H1 (cell line): ENCODE measurements around the gene GLIS2. TPM values are rescaled to one million over a fixed set of nuclear protein-coding genes. Genes with fewer than 3 reads are reported as not detected.

Experiments used
- CTCF ChIA-PET: fragments of 300-600 bp; sonication (Branson Sonifier 250); formaldehyde crosslinking; loops from one replicate; lab custom pipeline; 2021; ENCODE audit not compliant: partially characterized antibody; lab: Charles Lee
- POLR2A ChIA-PET: fragments of 300-600 bp; sonication (Branson Sonifier 250); formaldehyde crosslinking; loops from one replicate; lab custom pipeline; 2021; ENCODE audit warnings: inconsistent platforms; ENCODE audit not compliant: partially characterized antibody; lab: Charles Lee
- DNase-seq, 2 experiments: peaks; one replicate each; pipeline versions ENCODE4 v3.0.0 to v3.0.0-alpha.2; 2010 to 2022; ENCODE audit warnings: low spot score in 2 of 2, low read depth in 1 of 2, mixed read lengths in 1 of 2
- FAIRE-seq: peaks from 2 replicates; lab custom pipeline; 2011; peaks lifted over from hg19 to GRCh38; lab: Jason Lieb, UNC
- H2AFZ ChIP-seq: 2 replicates; pipeline ENCODE4 v1.8.1; 2012; ENCODE audit warnings: low read length, inconsistent platforms
- H2AK5ac ChIP-seq: 2 replicates; pipeline ENCODE4 v1.6.1; 2013; ENCODE audit warnings: low read depth, low read length
- H2BK120ac ChIP-seq: replicated peaks from 2 replicates; pipeline ENCODE3; 2013; ENCODE audit warnings: low read depth, low read length, inconsistent platforms
- H2BK12ac ChIP-seq: 2 replicates; pipeline ENCODE4 v1.6.1; 2013; ENCODE audit warnings: low read depth, low read length
- H2BK15ac ChIP-seq: 2 replicates; pipeline ENCODE4 v1.6.1; 2013; ENCODE audit warnings: low read length
- H2BK20ac ChIP-seq: 2 replicates; pipeline ENCODE4 v1.6.1; 2013; ENCODE audit warnings: low read length
- H2BK5ac ChIP-seq: 2 replicates; pipeline ENCODE4 v1.6.1; 2013; ENCODE audit warnings: low read depth, low read length
- H3K14ac ChIP-seq: 2 replicates; pipeline ENCODE4 v1.6.1; 2013; ENCODE audit warnings: inconsistent platforms; ENCODE audit not compliant: insufficient read length
- H3K18ac ChIP-seq: 2 replicates; pipeline ENCODE4 v1.6.1; 2013; ENCODE audit warnings: low read length; ENCODE audit errors: extremely low read depth
- H3K23ac ChIP-seq: 2 replicates; pipeline ENCODE4 v1.6.1; 2013; ENCODE audit warnings: inconsistent platforms; ENCODE audit not compliant: insufficient read length
- H3K23me2 ChIP-seq: 2 replicates; pipeline ENCODE4 v1.6.1; 2013; ENCODE audit warnings: low read depth, low read length
- H3K27ac ChIP-seq: 2 replicates; pipeline ENCODE4 v1.6.1; 2011; ENCODE audit warnings: low read depth, low read length, inconsistent platforms
- H3K27me3 ChIP-seq, 4 experiments: replicated peaks in 1 of 4; 1 replicate in 1 of 4; 2 replicates in 3 of 4; pipeline versions ENCODE4 v1.6.1 to v1.8.1; 2011 to 2013; ENCODE audit warnings: low read length in 3 of 4, mild to moderate bottlenecking in 3 of 4, inconsistent platforms in 2 of 4, mixed read lengths in 2 of 4, moderate library complexity in 1 of 4; ENCODE audit not compliant: control insufficient read depth in 3 of 4, insufficient read depth in 3 of 4; ENCODE audit errors: extremely low read depth in 1 of 4
- H3K36me3 ChIP-seq, 4 experiments: 2 replicates each; pipeline versions ENCODE4 v1.6.1 to v1.8.1; 2011 to 2013; ENCODE audit warnings: mild to moderate bottlenecking in 4 of 4, low read length in 3 of 4, moderate library complexity in 2 of 4, control low read depth in 1 of 4, inconsistent platforms in 1 of 4; ENCODE audit not compliant: insufficient read depth in 4 of 4, control insufficient read depth in 2 of 4
- H3K4ac ChIP-seq: replicated peaks from 2 replicates; pipeline ENCODE3; 2013; ENCODE audit warnings: low read length, low read depth, mixed read lengths, inconsistent platforms; ENCODE audit not compliant: insufficient read length
- H3K4me1 ChIP-seq, 4 experiments: replicated peaks in 1 of 4; 1 replicate in 1 of 4; 2 replicates in 3 of 4; pipeline versions ENCODE4 v1.6.1 to v1.8.1; 2011 to 2013; ENCODE audit warnings: low read length in 3 of 4, inconsistent platforms in 2 of 4, mixed read lengths in 1 of 4; ENCODE audit not compliant: insufficient read depth in 4 of 4, control insufficient read depth in 3 of 4
- H3K4me2 ChIP-seq, 2 experiments: 2 replicates each; pipeline versions ENCODE4 v1.6.1 to v1.8.1; 2011 to 2013; ENCODE audit warnings: low read depth in 2 of 2, low read length in 2 of 2, control low read depth in 1 of 2, inconsistent platforms in 1 of 2, mild to moderate bottlenecking in 1 of 2; ENCODE audit not compliant: insufficient read depth in 1 of 2
- H3K4me3 ChIP-seq, 4 experiments: fragments of 200-600, 300-600 bp in 1 of 4; sonication (generic), shearing (Covaris generic), sonication (Bioruptor Twin) in 1 of 4; 2 replicates each; pipeline versions ENCODE4 v1.5.1 to v1.8.1; 2011 to 2016; ENCODE audit warnings: low read length in 4 of 4, low read depth in 3 of 4, control low read depth in 2 of 4, inconsistent platforms in 2 of 4, mild to moderate bottlenecking in 2 of 4, mixed read lengths in 1 of 4, moderate library complexity in 1 of 4; ENCODE audit not compliant: insufficient read depth in 2 of 4; ENCODE audit errors: extremely low read depth in 1 of 4
- H3K56ac ChIP-seq: replicated peaks from 2 replicates; pipeline ENCODE3; 2013; ENCODE audit warnings: low read depth, mild to moderate bottlenecking, mixed read lengths, low read length, inconsistent platforms; ENCODE audit not compliant: insufficient read length
- H3K79me1 ChIP-seq: 2 replicates; pipeline ENCODE4 v1.6.1; 2013; ENCODE audit warnings: low read depth, low read length, control low read depth
- H3K79me2 ChIP-seq, 2 experiments: 2 replicates each; pipeline versions ENCODE4 v1.6.1 to v1.8.1; 2012 to 2013; ENCODE audit warnings: low read length in 2 of 2, mild to moderate bottlenecking in 2 of 2, inconsistent platforms in 1 of 2; ENCODE audit not compliant: insufficient read depth in 2 of 2, control insufficient read depth in 1 of 2
- H3K9ac ChIP-seq, 4 experiments: replicated peaks in 1 of 4; 1 replicate in 1 of 4; 2 replicates in 3 of 4; pipeline versions ENCODE4 v1.6.1 to v1.8.1; 2011 to 2013; ENCODE audit warnings: low read depth in 3 of 4, low read length in 3 of 4, control low read depth in 2 of 4, mild to moderate bottlenecking in 2 of 4, moderate library complexity in 2 of 4, inconsistent platforms in 1 of 4; ENCODE audit errors: extremely low read depth in 1 of 4
- H3K9me3 ChIP-seq, 2 experiments: 2 replicates each; pipeline versions ENCODE4 v1.6.1 to v1.8.1; 2012 to 2013; ENCODE audit warnings: mild to moderate bottlenecking in 2 of 2, moderate library complexity in 2 of 2, control low read depth in 1 of 2, inconsistent platforms in 1 of 2, low read depth in 1 of 2, low read length in 1 of 2, mixed read lengths in 1 of 2; ENCODE audit not compliant: insufficient read depth in 2 of 2
- H4K20me1 ChIP-seq, 2 experiments: replicated peaks in 1 of 2; 2 replicates each; pipeline versions ENCODE3 to v1.8.1; 2011 to 2013; ENCODE audit warnings: inconsistent platforms in 2 of 2, low read length in 2 of 2, mild to moderate bottlenecking in 1 of 2; ENCODE audit not compliant: insufficient read depth in 2 of 2, control insufficient read depth in 1 of 2
- H4K5ac ChIP-seq: 2 replicates; pipeline ENCODE4 v1.6.1; 2013; ENCODE audit warnings: low read length, low read depth, mixed read lengths, inconsistent platforms; ENCODE audit not compliant: insufficient read length
- H4K8ac ChIP-seq: 2 replicates; pipeline ENCODE4 v1.8.0; 2013; ENCODE audit warnings: mild to moderate bottlenecking, moderate library complexity, low read length, inconsistent platforms; ENCODE audit not compliant: insufficient read depth; ENCODE audit errors: extremely low read depth
- H4K91ac ChIP-seq: replicated peaks from 2 replicates; pipeline ENCODE3; 2013; ENCODE audit warnings: low read length, mixed read lengths, inconsistent platforms; ENCODE audit not compliant: insufficient read length
- CBX5 ChIP-seq: fragments of 300-800, 300-1000 bp; sonication (generic); IDR thresholded peaks from 2 replicates; pipeline ENCODE4 v1.7.1; 2016; ENCODE audit warnings: antibody characterized with exemption, low read length, low read depth
- GABPA ChIP-seq: IDR thresholded peaks from 2 replicates; pipeline ENCODE4 v1.6.1; 2011; ENCODE audit warnings: mild to moderate bottlenecking, low read length, moderate library complexity, borderline replicate concordance; ENCODE audit not compliant: insufficient read depth
- JUND ChIP-seq: IDR thresholded peaks from 2 replicates; pipeline ENCODE4 v1.6.1; 2011; ENCODE audit warnings: mild to moderate bottlenecking, improper control_type of control experiment, low read length
- KDM4A ChIP-seq: IDR thresholded peaks from one replicate; pipeline ENCODE4 v1.7.1; 2012; ENCODE audit warnings: low read depth, mild to moderate bottlenecking, moderate library complexity, low read length, inconsistent platforms; ENCODE audit not compliant: severe bottlenecking
- NANOG ChIP-seq: IDR thresholded peaks from 2 replicates; pipeline ENCODE4 v1.6.1; 2011; ENCODE audit warnings: low read length, low read depth, mild to moderate bottlenecking, inconsistent platforms; ENCODE audit not compliant: insufficient read depth, poor library complexity, severe bottlenecking
- POLR2A ChIP-seq, 2 experiments: IDR thresholded peaks; 1 replicate in 1 of 2; 2 replicates in 1 of 2; pipeline ENCODE4 v1.6.1; 2011; ENCODE audit warnings: low read depth in 2 of 2, low read length in 2 of 2, mild to moderate bottlenecking in 2 of 2; ENCODE audit errors: control extremely low read depth in 1 of 2
- RAD21 ChIP-seq, 2 experiments: IDR thresholded peaks in 1 of 2; conservative IDR thresholded peaks in 1 of 2; 2 replicates each; pipeline ENCODE4 v1.6.1; 2011; ENCODE audit warnings: low read depth in 2 of 2, low read length in 2 of 2, improper control_type of control experiment in 1 of 2, inconsistent platforms in 1 of 2, mild to moderate bottlenecking in 1 of 2, moderate library complexity in 1 of 2
- SP2 ChIP-seq: IDR thresholded peaks from 2 replicates; pipeline ENCODE4 v1.6.1; 2012; ENCODE audit warnings: mild to moderate bottlenecking, low read length, inconsistent platforms
- SRF ChIP-seq: IDR thresholded peaks from 2 replicates; pipeline ENCODE4 v1.6.1; 2011; ENCODE audit warnings: mild to moderate bottlenecking, low read depth, low read length, moderate library complexity
- TAF7 ChIP-seq: optimal IDR thresholded peaks from 2 replicates; pipeline ENCODE3; 2011; ENCODE audit warnings: low read depth, mild to moderate bottlenecking, inconsistent platforms, low read length, moderate library complexity, borderline replicate concordance
- TCF12 ChIP-seq: IDR thresholded peaks from 2 replicates; pipeline ENCODE4 v1.6.1; 2011; ENCODE audit warnings: low read depth, mild to moderate bottlenecking, low read length
- YY1 ChIP-seq: IDR thresholded peaks from 2 replicates; pipeline ENCODE4 v1.6.1; 2011; ENCODE audit warnings: low read depth, mild to moderate bottlenecking, low read length
- WGBS, 2 experiments: shearing (Covaris generic) in 1 of 2; methylation state at CpG; one replicate each; pipeline versions ENCODE4 v1.1.6 to v1.1.7; 2013 to 2015; ENCODE audit warnings: low lambda C conversion rate in 2 of 2, mixed read lengths in 2 of 2, inconsistent platforms in 1 of 2, low coverage in 1 of 2, missing lambda C conversion rate in 1 of 2; ENCODE audit not compliant: insufficient replicate concordance in 2 of 2, insufficient coverage in 1 of 2, insufficient read length in 1 of 2; ENCODE audit errors: extremely low coverage in 1 of 2, missing lambda C conversion rate in 1 of 2; 5-methylcytosine and 5-hydroxymethylcytosine counted together
- polyA plus RNA-seq, 7 experiments: library from polyadenylated mRNA; depleted of rRNA in 3 of 7; stranded (reverse) in 5 of 7; unstranded in 2 of 7; fragments of >200 nt in 5 of 7; fragments of 200-250 nt in 2 of 7; gene quantifications; 1 replicate in 5 of 7; 2 replicates in 1 of 7; 4 replicates in 1 of 7; pipeline versions ENCODE4 v1.2.1 to v1.2.3, GENCODE V29; 2011 to 2013; ENCODE audit warnings: missing spikeins in 2 of 7, mixed read lengths in 2 of 7
- total RNA-seq: library from RNA; stranded (reverse); fragmentation: NEBNext Ultra II Directional; extraction: Animal tissue kit (Norgen Biotek cat#: 25700); gene quantifications from 2 replicates; pipeline ENCODE4 v1.2.1, GENCODE V29; 2021
- TF ChIP-seq, protein P1 (sequence below): IDR thresholded peaks from 2 replicates; pipeline ENCODE4 v1.6.1; 2012; ENCODE audit warnings: inconsistent platforms

Gene GLIS2
- total and polyA plus RNA-seq, 2 of the 8 experiments (the other 6 are each of a cell fraction or from before 2014, with no cell fraction given), result 4.3 to 17.4 TPM

DNA sequence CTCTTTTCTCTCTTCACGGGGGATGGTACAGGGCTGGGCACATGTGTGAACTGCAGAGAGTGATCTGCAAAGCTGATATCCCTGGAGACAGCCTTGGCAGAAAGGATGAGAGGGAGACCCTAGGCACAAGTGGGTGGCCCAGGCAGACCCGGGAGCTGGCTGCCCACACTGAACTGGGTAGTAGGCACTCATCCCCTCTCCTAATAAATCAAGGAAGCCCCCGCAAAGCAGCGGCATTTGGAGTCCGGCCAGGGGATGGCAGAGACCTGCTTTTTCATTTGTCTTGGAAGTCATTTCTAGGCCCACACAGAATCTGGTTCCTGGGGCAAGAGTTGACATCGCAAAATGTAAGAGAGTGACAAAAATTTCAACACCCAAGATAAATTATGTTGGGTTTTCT is 40.0 kb upstream of the GLIS2 start:
- Histone ChIP-seq H2BK15ac (no peak overlapping the region), H3K4me3 (no peak overlapping the region), H3K23me2 (peaks cover 13% of the 10 kb centered on the region; the same call in 1 of the 2 replicates), H3K14ac (no peak overlapping the region), H4K5ac (no peak overlapping the region), H3K79me2 (peaks cover 0 to 14% of the 10 kb centered on the region in 2 experiments; a peak in 3 of 4 replicates), H3K9me3 (peaks cover 0 to 4% of the 10 kb centered on the region in 2 experiments; a peak in 2 of 4 replicates), H3K23ac (no peak overlapping the region), H2BK5ac (no peak overlapping the region), H4K91ac (no peak overlapping the region), H3K9ac (no peak overlapping the region), H3K4ac (no peak overlapping the region), H2BK20ac (no peak overlapping the region), H4K20me1 (no peaks in the 10 kb centered on the region), H2AK5ac (no peak overlapping the region), H2BK120ac (no peak overlapping the region), H3K79me1 (no peaks in the 10 kb centered on the region), H3K27me3 (no peaks in the 10 kb centered on the region), H3K4me1 (peaks cover 0 to 4% (median under 1%) of the 10 kb centered on the region in 4 experiments; a peak in 5 of 7 replicates), H3K56ac (no peak overlapping the region), H3K18ac (no peak overlapping the region), H2AFZ (no peak overlapping the region), H3K4me2 (no peak overlapping the region), H3K27ac (no peak overlapping the region), H3K36me3 (no peaks in the 10 kb centered on the region), H4K8ac (no peak overlapping the region), H2BK12ac (no peak overlapping the region)
- ChIA-PET CTCF (interaction anchor here (0.7 to 4.6 kb wide), 9 partner anchors 8 to 127 kb away, joined by 3 to 26 read pairs (median 10); no protein-coding TSS in a partner anchor), POLR2A (interaction anchor here (1.3 to 24.1 kb wide), 7 partner anchors 8 to 66 kb away, joined by 3 to 403 read pairs (median 17); no protein-coding TSS in a partner anchor)
- DNase-seq, result no peak
- WGBS, 2 experiments, result 85% methylated on average over 6 of the region's 6 CpGs; no CpG with 5 or more reads in 1 of the 2 experiments
- FAIRE-seq, result no peak
- TF ChIP-seq CBX5 (no peak), RAD21 (IDR thresholded peaks at IDR 0.05 in 1 of 2, conservative IDR thresholded peaks at IDR 0.05 in 1 of 2; ENCODE audit: low read depth in 2 of 2, low read length in 2 of 2) (no peak), TAF7 (no peak), POLR2A (IDR thresholded peaks at IDR 0.05; ENCODE audit: control extremely low read depth in 1 of 2, low read depth in 2 of 2, low read length in 2 of 2) (no peak), KDM4A (no peak), JUND (no peak), SP2 (no peak), TCF12 (no peak), SRF (no peak), YY1 (no peak), NANOG (no peak), GABPA (no peak)
- TF ChIP-seq, protein P1, sequence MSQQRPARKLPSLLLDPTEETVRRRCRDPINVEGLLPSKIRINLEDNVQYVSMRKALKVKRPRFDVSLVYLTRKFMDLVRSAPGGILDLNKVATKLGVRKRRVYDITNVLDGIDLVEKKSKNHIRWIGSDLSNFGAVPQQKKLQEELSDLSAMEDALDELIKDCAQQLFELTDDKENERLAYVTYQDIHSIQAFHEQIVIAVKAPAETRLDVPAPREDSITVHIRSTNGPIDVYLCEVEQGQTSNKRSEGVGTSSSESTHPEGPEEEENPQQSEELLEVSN, result no peak
